Suppressor macrophage treated with lipopolysaccharide for 4 hours (primary cell): ENCODE data around the gene PAM.

Source experiments
- DNase-seq: peaks from one replicate; pipeline ENCODE4 v3.0.0-alpha.2; 2020

The PAM gene

DNA sequence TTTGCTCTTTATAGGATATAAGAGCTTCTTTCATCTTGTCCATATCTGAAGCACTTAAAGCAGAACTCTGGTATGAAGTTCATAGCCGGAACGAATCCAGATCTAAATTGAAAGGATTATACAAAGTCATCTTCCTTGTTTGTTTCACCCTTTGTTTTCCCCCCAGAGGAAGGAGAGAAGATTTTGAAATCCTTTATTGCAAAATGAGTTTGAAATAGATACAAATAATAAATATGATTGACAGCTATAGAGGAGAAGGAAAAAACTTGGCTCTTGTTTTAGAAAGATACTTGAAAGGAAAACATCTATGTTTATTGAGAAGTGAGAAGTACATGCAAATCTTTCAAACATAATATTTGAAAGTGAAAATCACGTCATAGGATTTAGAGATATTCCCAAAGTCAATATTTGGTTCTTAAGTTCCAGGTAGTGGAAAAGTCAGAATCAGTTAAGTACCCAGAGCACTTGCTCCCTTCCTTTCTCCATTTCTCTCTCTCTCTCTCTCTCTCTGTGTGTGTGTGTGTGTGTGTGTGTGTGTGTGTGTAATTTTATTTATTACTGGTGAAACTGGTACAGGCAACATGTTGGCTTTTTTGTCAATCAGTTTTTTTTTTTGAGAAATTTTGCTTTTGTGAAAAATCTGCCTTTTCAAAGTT is 27.2 kb downstream of the PAM start:
- DNase-seq: peak; percentile 43

DNA sequence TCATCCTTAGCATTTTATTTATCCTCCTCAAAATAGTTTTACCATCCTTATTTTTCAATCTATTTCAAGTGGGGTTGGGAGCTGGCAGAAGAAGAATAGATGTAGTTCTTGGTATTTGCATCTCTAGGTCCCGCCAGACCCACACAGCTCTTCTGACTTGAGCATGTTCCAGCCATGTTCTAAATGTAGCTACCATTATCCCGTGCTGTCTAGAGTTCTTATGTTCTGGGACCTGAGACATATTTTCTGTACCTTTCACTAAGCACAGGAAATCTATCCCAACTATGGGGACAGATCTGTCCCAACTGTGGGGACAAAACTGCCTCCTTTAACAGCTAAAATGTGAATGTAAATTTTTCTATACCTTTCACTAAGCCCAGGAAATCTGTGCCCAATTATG is 32.0 kb downstream of the PAM start:
- no peak for DNase-seq

DNA sequence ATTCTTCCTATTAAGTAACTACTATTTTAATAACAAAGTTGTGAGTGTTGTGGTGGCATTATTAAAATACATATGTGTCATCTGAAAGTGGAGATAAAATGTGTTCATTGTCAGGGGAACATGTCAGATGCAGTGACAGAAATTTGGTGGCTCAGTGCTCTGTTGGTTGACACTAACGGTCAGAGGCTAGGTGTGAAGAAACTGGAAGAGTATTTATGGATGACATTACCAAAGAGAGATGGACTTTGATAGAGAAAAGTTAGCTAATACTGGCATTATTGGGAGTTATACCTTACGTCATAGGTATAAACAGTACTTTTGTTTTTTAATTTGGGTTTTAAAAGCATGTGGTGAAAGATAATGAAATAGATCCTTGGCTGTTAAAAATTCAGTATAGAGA is 33.7 kb downstream of the PAM start:
- no peak for DNase-seq

DNA sequence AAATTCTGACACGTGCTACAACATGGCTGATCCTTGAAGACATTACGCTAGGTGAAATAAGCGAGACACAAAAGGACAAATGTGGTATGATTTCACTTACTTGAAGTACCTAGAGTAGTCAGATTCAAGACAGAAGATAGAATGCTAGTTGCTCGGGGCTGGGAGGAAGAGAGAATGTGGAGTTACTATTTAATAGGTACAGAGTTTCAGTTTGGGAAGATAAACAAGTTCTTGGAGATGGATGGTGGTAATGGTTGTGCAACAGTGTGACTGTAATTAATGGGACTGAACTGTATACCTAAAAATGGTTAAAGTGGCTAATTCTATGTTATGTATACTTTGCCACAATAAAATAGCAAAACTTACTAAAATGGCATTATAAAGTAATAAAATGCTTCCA is 34.4 kb downstream of the PAM start:
- DNase-seq: no peak

DNA sequence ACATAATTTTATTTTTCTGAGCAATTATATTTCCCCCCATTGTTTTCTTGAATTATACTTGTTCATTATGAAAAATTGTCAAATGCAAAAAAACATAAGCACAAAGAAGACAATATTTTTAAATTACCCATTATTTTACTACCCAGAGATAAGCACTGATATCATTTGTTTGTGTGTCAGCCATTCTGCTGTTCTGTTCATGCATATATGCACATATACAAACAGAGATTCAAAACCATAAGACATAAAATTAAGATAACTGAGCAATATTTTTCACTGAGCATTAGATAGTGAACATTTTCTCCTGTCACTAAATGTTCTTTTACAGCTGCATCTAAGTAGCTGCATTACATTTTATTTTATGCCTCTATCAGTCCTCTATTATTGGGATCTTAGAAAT is 35.6 kb downstream of the PAM start:
- no peak for DNase-seq

DNA sequence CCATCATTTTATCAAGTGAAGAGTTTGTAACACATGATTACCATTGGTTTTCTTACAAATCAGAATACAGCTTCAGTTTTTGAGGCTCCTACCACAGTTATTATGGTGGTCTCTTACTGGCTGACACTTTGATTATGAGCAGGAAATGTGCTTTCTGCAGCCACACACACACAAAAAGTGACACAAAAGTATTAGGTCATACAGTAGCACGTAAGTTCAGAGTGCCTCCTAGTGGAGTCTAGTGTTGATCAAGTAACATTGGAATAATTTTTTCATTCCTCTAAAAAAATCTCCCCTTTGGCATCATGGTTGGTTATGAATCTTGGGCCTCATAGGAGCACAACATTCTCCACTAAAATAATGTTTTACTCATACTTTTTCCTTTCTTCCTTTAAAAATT is 37.6 kb downstream of the PAM start:
- DNase-seq: peak; percentile 46

DNA sequence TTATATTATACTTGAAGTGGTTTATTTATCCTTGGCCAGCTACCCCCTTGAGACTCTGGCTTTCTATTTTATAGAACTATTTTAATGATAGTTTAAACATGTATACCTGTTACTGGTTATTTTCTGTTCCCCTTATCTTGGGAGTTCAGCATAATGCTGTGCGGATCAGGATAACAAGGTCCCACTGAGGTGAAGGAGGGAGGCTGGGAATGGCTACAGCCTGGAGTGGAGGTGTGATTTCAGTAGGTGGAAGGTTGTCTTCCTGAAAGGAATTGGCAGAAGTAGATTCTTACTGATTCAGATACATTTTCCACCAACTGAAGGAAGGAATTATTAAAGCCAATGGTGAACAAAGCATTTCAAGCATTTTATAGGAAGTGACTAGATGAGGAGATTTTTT is 38.9 kb downstream of the PAM start:
- no peak for DNase-seq

DNA sequence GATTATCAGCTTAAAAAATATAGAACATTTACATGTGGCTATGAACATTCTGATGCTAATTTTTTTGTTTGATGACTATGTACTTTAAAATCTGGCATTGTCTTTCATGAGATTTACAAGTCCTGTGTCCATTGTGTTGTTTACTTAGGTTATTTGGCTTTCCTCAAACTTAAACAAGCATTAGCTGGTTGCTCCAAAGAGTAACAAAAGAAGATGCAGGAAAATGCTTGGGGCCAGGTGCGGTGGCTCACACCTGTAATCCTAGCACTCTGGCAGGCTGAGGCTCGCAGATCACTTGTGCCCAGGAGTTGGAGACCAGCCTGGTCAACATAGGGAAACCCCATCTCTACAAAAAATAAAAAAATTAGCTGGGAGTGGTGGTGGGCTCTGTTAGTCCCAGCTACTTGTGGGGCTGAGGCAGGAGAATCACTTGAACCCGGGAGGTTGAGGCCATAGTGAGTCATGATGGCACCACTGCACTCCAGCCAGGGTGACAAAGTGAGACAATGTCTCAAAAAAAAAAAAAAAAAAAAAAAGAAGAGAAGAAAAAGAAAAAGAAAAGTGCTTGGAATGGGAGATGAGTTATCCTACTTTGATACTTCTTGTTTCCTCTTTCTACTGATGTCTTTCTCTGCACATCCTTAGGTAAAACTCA is 39.7 kb downstream of the PAM start:
- no peak for DNase-seq

DNA sequence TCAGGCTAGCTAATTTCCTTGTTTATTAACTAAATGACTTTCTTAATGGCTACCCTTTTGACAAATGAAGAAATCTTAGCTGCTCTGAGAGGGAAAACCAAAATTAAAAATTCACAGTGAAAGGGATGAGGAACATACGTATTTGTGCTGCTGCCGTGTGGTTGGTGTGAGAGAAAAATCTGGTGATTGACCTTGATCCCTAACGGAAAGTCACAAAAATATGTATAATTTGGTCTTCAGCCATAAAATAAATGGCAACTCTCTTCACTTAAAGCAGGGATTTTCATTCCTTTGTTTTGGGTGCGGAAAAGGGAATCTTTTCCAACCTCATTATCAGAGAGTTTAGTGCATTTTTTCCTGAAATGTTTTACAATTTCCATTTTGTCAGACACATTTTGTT is 40.4 kb downstream of the PAM start:
- DNase-seq: no peak

DNA sequence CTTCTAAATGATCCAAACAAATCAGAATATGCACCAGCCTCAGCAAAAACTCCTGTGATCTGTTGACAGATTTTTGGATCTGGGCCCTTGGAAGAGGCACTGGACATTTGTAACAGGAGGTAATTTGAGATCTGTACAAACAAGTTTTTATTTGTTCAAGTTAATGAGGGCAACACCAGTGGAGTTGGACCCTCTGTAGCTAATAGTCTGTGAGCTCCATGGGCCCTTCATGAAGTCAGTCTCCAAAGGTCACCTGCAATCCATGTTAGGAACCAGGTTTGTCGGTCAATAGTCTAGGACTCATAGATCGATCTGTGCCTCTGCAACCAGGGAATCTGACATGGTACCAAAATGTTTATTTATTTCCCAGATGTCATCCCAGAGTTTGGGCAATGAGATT is 40.9 kb downstream of the PAM start:
- no peak for DNase-seq

DNA sequence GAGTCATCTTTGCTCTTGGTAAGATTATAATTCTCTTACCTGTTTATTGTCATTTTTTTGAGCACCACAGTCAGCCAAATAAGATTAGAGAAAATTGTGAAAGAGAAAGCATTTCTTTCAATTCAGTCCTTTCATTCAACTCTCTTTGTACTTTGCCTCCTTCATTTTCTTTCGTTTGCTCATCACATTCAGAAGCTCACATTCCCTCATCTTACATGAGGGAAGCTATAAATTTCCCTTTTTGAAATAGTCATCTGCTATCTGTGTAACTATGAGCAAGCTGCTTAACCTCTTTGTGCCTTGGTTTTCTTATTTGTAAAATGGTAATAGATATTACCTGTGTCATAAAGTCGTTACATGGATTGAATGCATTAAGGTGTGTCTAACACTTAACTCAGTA is 41.4 kb downstream of the PAM start:
- DNase-seq: no peak

DNA sequence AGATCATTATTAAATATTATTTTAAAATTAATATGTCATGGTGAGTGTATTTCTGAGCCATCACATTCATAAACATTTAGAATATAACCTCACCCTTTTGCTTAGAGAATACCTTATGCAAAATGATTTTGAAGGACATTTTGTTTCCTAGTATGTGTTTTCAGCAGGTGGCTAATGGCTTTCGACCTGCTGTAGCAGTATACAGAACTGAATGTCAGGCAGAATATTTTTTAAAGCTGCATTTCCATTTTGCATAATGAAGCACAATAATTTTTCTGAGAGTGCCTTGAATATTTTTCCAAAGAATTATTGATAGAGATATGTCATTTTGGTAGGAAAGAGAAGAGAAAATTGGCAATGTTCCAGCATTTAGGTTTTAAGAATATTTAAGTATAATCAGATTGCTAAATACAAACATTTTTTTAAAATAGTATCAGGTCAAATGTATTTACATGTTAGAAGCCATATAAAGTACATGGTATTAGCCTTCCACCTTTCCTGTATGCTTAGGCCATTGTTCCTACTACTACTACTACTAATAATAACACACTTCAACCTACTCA is 42.3 kb downstream of the PAM start:
- no peak for DNase-seq

DNA sequence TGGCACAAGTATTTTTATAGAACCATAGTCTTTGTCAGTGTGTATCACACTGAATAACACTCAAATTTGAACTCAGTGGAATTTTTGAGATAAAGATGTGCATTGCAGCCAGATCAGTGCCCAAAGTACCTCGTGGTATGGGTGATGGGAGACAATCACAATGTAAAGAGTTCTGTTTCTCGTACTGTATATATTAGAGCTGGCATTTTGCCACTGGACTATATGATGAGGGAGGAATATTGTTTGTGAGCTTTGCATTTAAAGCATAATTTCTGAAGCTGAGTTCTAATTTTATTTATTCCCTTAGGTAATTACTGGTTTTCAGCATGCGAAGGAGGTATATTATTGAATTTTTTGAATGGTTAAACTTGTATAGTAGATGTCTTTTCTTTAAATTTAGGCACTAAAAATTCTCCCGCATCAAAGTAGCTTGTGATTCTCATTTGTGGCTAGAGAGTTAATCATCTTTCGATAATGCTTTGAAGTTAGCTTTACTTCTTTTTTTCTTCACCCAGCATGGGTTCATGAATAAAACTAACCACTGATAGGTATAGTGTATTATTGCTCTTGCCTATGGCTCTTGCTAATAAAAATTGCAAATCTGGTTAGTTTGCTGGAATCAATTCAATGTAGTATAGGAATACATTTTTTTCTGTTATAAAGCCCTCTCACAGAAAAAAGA is 43.1 kb downstream of the PAM start:
- no peak for DNase-seq

DNA sequence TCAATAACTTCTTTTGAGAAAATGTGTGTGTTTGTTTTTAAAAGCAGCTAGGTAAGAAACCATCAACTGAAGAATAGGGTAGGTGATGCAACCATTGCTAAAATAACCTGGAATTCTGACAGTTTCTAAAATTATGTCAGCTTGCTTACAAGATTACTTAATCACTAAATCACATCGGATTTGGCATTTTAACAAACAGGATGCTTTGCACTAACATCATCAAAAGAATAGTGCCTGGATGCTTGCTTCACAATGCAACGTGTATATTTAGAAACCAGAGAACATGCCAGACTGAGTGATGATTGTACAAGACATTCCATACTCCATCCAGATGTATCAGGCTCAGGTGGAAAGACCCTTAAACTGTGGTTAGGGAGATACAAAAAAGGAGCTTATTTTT is 43.9 kb downstream of the PAM start:
- no peak for DNase-seq

DNA sequence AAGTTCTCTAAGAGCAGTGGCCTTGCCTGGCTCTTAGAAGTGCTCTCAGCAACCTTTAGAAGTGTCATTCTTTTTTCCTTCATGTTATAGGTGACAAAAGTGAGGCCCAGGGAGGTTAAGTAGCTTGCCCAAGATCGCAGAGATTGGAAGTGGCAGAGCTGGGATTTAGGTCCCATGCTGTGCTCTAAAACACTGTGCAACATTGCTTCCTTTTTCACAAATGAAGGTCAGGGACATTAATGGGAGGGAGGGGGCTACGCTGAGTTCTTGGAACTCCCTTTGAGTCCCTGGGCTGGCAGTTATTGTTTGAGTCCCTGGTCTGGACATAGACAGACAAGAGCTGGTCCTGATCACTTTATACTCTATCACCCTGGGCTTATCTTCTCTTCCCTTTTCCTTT is 45.3 kb downstream of the PAM start:
- no peak for DNase-seq

DNA sequence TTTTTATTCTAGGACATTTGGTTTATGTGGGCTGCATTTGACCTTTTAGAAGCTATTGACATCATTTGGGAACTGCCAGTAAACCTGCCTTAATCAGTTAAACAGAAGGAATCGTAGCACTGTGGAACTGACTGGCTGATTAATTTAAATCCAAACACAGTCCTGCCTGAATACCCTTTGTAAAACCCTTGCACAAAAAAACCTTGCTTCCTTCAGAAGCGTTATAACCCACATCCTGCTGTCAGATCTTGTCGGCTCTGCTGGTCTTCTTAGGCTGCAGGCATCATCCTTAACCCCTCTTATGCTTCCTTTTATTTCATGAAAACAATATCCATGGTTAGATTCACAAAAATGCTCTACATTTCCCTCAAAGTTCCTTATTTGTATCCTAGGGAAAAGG is 46.3 kb downstream of the PAM start:
- DNase-seq: no peak

DNA sequence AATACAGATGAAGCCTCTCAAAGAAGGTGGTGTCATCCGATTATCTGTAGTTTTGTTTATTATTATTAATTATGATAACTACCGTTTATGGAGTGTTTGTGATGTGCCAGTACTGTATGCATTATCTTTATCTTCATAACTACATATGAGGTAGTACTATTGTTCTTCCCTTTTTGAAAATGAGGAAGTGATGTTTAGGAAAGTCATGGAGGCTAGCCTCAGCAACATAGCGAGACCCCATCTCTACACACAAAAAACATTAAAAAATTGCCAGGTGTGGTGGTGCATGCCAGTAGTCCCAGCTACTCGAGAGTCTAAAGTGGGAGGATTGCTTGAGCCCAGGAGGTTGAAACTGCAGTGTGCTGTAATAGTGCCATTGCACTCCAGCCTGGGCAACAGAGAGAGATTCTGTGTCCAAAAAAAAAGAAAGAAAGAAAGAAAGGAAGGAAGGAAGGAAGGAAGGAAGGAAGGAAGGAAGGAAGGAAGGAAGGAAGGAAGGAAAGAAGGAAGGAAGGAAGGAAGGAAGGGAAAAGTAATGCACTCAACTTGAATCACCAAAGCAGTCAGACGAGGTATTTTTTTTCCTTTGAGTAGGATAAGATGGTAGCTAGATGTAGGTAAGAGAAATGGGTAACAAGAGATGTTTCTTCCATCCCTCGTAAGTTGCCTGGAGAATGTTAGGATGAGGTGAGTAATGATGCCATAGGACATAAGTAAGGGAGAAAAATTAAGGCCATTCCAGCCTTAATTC is 47.8 kb downstream of the PAM start:
- no peak for DNase-seq

DNA sequence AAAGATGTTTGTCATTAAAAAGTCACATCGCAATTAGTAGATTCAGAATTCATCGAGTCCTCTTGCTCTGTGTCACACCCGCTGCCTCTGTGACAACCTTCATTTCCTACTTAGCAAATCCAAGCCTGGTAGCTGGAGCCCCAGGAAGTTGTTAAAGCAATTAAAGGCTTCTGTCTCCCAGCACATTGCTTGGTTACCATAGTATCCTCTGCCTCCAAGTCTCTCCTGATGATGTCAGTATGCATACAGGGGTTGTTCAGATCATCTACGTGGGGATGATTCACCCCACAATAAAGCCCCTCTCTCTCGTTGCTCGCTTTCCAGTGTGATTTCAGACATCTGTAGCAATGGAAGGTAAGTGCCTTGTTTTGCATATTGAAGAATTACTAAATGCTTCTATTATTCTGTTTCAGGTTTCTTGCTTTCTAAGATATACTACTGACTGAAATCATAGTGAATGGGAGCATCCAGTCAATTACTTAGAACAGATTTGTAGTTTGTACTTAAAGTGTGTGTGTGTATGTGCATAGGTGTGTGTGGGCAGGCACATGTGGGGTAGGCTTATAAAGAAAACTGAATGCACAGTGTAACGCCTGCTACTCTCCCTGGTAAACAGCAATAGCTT is 52.9 kb downstream of the PAM start:
- DNase-seq: no peak

DNA sequence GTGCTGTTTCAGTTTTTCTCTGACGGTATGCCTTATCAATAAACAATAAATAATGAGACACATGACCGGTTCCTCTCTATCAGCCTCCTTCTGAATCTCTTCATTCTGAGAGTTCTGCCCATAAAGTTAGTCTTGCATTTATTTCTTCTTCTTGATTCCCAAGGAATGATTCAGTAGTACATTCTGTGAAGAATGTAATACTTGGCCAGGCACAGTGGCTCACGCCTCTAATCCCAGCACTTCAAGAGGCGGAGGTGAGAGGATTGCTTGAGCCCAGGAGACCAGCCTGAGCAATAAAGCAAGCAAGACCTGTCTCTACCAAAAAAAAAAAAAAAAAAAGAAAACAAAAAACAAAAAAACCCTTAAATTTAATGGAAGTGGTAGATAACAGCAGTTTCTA is 53.9 kb downstream of the PAM start:
- DNase-seq: no peak

DNA sequence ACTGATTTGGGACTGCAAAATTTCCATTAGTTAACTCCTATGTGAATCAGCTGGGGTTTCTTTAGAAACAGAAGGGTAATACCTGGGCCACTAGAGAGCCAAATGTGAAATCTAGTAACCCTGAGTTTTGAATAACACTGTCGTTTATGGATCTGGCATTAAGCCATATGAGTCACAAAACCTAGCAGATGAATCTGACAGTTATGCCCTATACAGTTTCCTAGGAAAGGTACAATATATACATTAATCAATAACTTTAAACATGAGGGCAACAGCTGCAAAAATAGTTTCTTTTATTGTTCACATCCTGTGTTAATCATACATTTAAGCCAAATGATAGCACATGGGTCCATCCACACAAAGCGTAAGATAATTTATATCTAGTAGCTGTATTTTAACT is 56.9 kb downstream of the PAM start:
- DNase-seq: no peak

DNA sequence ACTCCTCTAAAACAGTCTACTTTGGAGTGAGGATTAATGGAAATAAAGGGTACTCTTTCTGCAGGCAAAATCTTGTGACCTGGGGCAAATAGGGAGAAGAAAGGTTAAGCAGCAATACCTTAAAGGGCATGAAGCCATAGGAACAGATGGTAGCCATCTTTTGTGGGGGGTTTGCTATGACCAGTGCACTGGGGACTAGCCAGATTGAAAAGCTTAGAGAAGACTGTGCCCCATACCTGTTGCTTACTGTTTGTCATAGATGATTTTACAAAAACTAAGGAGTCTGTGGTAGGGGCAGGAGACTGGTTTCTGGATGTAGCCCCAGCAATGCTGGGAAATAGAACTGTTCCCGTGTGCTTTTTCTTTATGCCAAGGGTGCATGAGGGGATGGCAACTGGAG is 58.6 kb downstream of the PAM start:
- DNase-seq: no peak

DNA sequence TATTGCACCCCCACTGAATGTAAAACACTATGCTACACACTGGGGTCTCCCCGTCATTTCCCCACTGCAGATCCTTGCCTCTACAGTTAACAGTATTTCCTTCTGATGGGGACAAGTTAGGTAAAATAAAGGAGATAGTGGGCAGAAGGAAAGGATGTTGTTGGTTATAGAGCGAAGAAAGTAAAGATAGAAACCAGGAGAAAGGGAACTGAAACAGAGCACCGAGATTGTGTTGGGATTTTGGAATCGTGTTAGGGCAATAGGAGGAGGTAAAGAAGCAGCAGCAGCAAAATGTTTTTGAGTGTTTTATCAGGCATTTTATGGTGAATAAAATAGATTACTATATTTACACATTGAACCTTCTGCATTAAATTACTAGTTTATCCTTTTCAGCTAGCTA is 60.0 kb downstream of the PAM start:
- DNase-seq: no peak
